Measurements from ENCODE around the gene GFI1.

GRCh38 chr1:92480200-92480812 lies 6.4 kb downstream of the GFI1 start:
- TF ChIP-seq CTCF (IDR thresholded peaks at IDR 0.05; ENCODE audit: insufficient read depth, low read length, poor library complexity, severe bottlenecking) (no peak), EZH2phosphoT487 (conservative IDR thresholded peaks at IDR 0.05; ENCODE audit: low read length) (no peak)
